ENCODE measurements around the gene SNX20. TPM values are rescaled to one million over a fixed set of nuclear protein-coding genes. Genes with fewer than 3 reads are reported as not detected.

SNX20 gene
- total and polyA plus RNA-seq, 7 experiments from 2014 or later = 32.4 to 96.1 (median 70.8) TPM

DNA sequence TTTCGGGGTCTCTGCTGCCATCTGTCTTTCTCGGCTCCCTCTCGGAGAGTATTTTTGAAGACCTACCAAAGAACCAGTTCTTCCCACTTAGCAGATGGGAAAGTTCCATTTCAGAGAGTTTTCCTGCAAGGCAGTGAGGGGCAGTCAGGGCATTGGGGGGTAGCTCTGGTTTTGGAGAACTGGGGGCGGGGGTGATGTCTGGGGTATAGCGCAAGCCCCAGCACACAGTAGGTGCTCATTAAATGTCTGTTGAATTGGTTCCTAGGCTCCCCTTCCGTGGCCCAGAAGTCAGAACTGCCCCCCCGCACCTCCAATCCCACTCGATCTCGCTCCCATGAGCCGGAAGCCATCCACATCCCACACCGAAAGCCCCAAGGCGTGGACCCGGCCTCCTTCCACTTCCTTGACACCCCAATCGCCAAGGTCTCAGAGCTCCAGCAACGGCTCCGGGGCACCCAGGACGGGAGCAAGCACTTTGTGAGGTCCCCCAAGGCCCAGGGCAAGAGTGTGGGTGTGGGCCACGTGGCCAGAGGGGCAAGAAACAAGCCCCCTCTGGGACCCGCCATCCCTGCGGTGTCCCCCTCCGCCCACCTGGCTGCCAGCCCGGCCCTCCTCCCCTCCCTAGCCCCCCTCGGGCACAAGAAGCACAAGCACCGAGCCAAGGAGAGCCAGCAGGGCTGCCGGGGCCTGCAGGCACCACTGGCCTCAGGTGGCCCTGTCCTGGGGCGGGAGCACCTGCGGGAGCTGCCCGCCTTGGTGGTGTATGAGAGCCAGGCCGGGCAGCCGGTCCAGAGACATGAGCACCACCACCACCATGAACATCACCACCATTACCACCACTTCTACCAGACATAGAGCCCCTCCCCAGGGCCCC lies 47.9 kb downstream of the SNX20 start:
- H3K36me3 ChIP-seq (ENCODE audit: control insufficient read depth in 2 of 3, insufficient read depth in 3 of 3, low read length in 3 of 3) = peaks cover 0 to 40% (median 0%) of the 10 kb centered on the region in 3 experiments
- H3K4me3 ChIP-seq (ENCODE audit: low read length) = no peak overlapping the region
- no peak for DNase-seq
- H3K27ac Mint-ChIP-seq = no peak overlapping the region
- H3K27me3 Mint-ChIP-seq = no peaks in the 10 kb centered on the region
- POLR2A ChIA-PET = no interaction called here
- no peaks in the 10 kb centered on the region for H3K9me3 Mint-ChIP-seq
- H3K27ac ChIP-seq (ENCODE audit: low read depth, low read length) = no peak overlapping the region
- H3K36me3 Mint-ChIP-seq = peaks cover 0 to 30% (median 13%) of the 10 kb centered on the region in 5 donors
- CTCF ChIA-PET = no interaction called here
- intact Hi-C loops (cut with micrococcal nuclease) = no loop called here
- peaks cover 0 to 13% (median 8%) of the 10 kb centered on the region in 7 donors for H3K4me1 Mint-ChIP-seq
- H3K9me3 ChIP-seq (ENCODE audit: control insufficient read depth in 2 of 3, low read length in 3 of 3) = no peaks in the 10 kb centered on the region
- ATAC-seq = no peak
- no peak overlapping the region for H3K4me3 Mint-ChIP-seq
- no peaks in the 10 kb centered on the region for H3K4me1 ChIP-seq (ENCODE audit: control insufficient read depth in 2 of 2, insufficient read depth in 2 of 2, low read length in 2 of 2)
- no peaks in the 10 kb centered on the region for H3K27me3 ChIP-seq (ENCODE audit: control insufficient read depth in 2 of 2, insufficient read depth in 2 of 2, low read length in 2 of 2)

- no peaks in the 10 kb centered on the region for H3K27me3 Mint-ChIP-seq
Observed at GRCh38 chr16:50631985-50632576, 49.0 kb downstream of the SNX20 start.

DNA sequence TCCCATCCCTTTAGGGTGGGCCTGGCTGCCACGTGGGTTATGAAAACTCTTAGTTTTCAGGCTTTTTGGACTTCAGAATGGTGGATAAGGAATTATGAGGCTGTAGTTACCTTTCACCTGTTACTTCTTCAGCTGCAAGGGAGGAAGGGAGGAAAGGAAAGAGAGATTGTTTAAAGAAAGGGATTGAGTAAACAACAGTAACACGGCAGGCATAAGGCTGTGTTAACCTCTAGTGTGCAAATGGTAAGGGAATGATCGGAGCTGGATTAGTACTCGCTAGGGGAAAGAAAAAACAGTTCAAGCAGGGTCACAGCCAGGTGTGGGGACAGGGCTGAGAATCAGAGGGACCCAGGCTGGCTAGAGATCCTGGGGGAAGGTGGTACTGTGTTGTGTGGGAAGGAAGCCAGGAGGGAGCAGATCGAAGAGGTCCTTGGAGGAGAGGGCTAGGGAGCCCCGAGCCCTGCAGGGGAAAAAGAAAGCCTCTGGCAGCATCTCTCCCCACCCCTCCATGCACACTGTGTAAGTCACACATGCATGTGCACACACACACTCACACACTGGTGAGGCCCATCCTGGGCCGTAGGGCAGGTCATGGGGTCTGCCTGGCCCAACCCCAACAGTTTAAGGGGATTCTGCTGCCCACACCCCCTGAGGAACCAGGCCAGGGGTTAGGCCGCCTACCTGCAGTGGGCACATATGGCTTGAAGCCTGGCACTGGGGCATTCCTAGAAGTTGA lies 49.7 kb downstream of the SNX20 start:
- H3K4me3 Mint-ChIP-seq = no peak overlapping the region
- H3K36me3 ChIP-seq (ENCODE audit: control insufficient read depth in 2 of 3, insufficient read depth in 3 of 3, low read length in 3 of 3) = peaks cover 0 to 40% (median 0%) of the 10 kb centered on the region in 3 experiments
- peaks cover 0 to 15% of the 10 kb centered on the region in 2 donors for H3K4me1 ChIP-seq (ENCODE audit: control insufficient read depth in 2 of 2, insufficient read depth in 2 of 2, low read length in 2 of 2)
- H3K4me1 Mint-ChIP-seq = peaks cover 15 to 24% (median 20%) of the 10 kb centered on the region in 7 donors
- intact Hi-C loops (cut with micrococcal nuclease) = no loop called here
- no peaks in the 10 kb centered on the region for H3K27me3 Mint-ChIP-seq
- ChIA-PET POLR2A (no interaction called here), CTCF (no interaction called here)
- peaks cover 0 to 30% (median 13%) of the 10 kb centered on the region in 5 donors for H3K36me3 Mint-ChIP-seq
- no peak overlapping the region for H3K27ac ChIP-seq (ENCODE audit: low read depth, low read length)
- H3K27me3 ChIP-seq (ENCODE audit: control insufficient read depth in 2 of 2, insufficient read depth in 2 of 2, low read length in 2 of 2) = no peaks in the 10 kb centered on the region
- peak overlapping the region in 1 of 9 donors; percentile 33 for H3K27ac Mint-ChIP-seq
- H3K9me3 ChIP-seq (ENCODE audit: control insufficient read depth in 2 of 3, low read length in 3 of 3) = no peaks in the 10 kb centered on the region
- no peak overlapping the region for H3K4me3 ChIP-seq (ENCODE audit: low read length)
- ATAC-seq (no peak), DNase-seq (no peak)
- no peaks in the 10 kb centered on the region for H3K9me3 Mint-ChIP-seq

More at GRCh38 chr16:50631985-50632576, 49.0 kb downstream of the SNX20 start:
- no peak for DNase-seq
- H3K4me1 Mint-ChIP-seq = peaks cover 10 to 23% (median 14%) of the 10 kb centered on the region in 7 donors
- no peak overlapping the region for H3K4me3 Mint-ChIP-seq
- H3K9me3 Mint-ChIP-seq = no peaks in the 10 kb centered on the region
- peaks cover 0 to 9% of the 10 kb centered on the region in 2 donors for H3K4me1 ChIP-seq (ENCODE audit: control insufficient read depth in 2 of 2, insufficient read depth in 2 of 2, low read length in 2 of 2)
- no peak for ATAC-seq
- peaks cover 0 to 30% (median 13%) of the 10 kb centered on the region in 5 donors for H3K36me3 Mint-ChIP-seq
- no peak overlapping the region for H3K27ac ChIP-seq (ENCODE audit: low read depth, low read length)
- no peak overlapping the region for H3K27ac Mint-ChIP-seq
- peaks cover 0 to 40% (median 0%) of the 10 kb centered on the region in 3 experiments for H3K36me3 ChIP-seq (ENCODE audit: control insufficient read depth in 2 of 3, insufficient read depth in 3 of 3, low read length in 3 of 3)
- H3K4me3 ChIP-seq (ENCODE audit: low read length) = no peak overlapping the region
- POLR2A ChIA-PET = no interaction called here
- CTCF ChIA-PET = no interaction called here
- intact Hi-C loops (cut with micrococcal nuclease) = no loop called here
- no peaks in the 10 kb centered on the region for H3K27me3 ChIP-seq (ENCODE audit: control insufficient read depth in 2 of 2, insufficient read depth in 2 of 2, low read length in 2 of 2)
- H3K9me3 ChIP-seq (ENCODE audit: control insufficient read depth in 2 of 3, low read length in 3 of 3) = no peaks in the 10 kb centered on the region

GRCh38 chr16:50630394-50631020 lies 50.6 kb downstream of the SNX20 start:
- Mint-ChIP-seq H3K36me3 (peaks cover 0 to 30% (median 13%) of the 10 kb centered on the region in 5 donors), H3K9me3 (no peaks in the 10 kb centered on the region), H3K27ac (no peak overlapping the region), H3K27me3 (no peaks in the 10 kb centered on the region), H3K4me1 (peaks cover 17 to 26% (median 22%) of the 10 kb centered on the region in 7 donors), H3K4me3 (no peak overlapping the region)
- H3K4me3 ChIP-seq (ENCODE audit: low read length) = no peak overlapping the region
- H3K27ac ChIP-seq (ENCODE audit: low read depth, low read length) = no peak overlapping the region
- H3K9me3 ChIP-seq (ENCODE audit: control insufficient read depth in 2 of 3, low read length in 3 of 3) = no peaks in the 10 kb centered on the region
- H3K4me1 ChIP-seq (ENCODE audit: control insufficient read depth in 2 of 2, insufficient read depth in 2 of 2, low read length in 2 of 2) = peaks cover 0 to 21% of the 10 kb centered on the region in 2 donors
- no peak for DNase-seq
- H3K36me3 ChIP-seq (ENCODE audit: control insufficient read depth in 2 of 3, insufficient read depth in 3 of 3, low read length in 3 of 3) = peaks cover 0 to 40% (median 0%) of the 10 kb centered on the region in 3 experiments
- CTCF ChIA-PET = no interaction called here
- POLR2A ChIA-PET = no interaction called here
- no peaks in the 10 kb centered on the region for H3K27me3 ChIP-seq (ENCODE audit: control insufficient read depth in 2 of 2, insufficient read depth in 2 of 2, low read length in 2 of 2)
- ATAC-seq = no peak
- intact Hi-C loops (cut with micrococcal nuclease) = no loop called here

GRCh38 chr16:50629334-50629733 lies 51.8 kb downstream of the SNX20 start:
- intact Hi-C loops (cut with micrococcal nuclease) = loop anchor here in 1 of 2 donors (5.0 kb wide), 1 partner anchor 362 kb away; the partner anchor contains the start of gene ADCY7
- peaks cover 0 to 38% (median 0%) of the 10 kb centered on the region in 3 experiments for H3K36me3 ChIP-seq (ENCODE audit: control insufficient read depth in 2 of 3, insufficient read depth in 3 of 3, low read length in 3 of 3)
- Mint-ChIP-seq H3K4me3 (no peak overlapping the region), H3K27me3 (no peaks in the 10 kb centered on the region), H3K9me3 (no peaks in the 10 kb centered on the region), H3K36me3 (peaks cover 0 to 28% (median 11%) of the 10 kb centered on the region in 5 donors), H3K27ac (peak overlapping the region in 2 of 9 donors; percentile 21 to 41), H3K4me1 (peaks cover 17 to 32% (median 25%) of the 10 kb centered on the region in 7 donors)
- H3K27me3 ChIP-seq (ENCODE audit: control insufficient read depth in 2 of 2, insufficient read depth in 2 of 2, low read length in 2 of 2) = no peaks in the 10 kb centered on the region
- DNase-seq = no peak
- peaks cover 0 to 26% of the 10 kb centered on the region in 2 donors for H3K4me1 ChIP-seq (ENCODE audit: control insufficient read depth in 2 of 2, insufficient read depth in 2 of 2, low read length in 2 of 2)
- H3K4me3 ChIP-seq (ENCODE audit: low read length) = no peak overlapping the region
- ATAC-seq = no peak
- ChIA-PET POLR2A (interaction anchor here (0.9 kb wide), 1 partner anchor 18 kb away, joined by 7 read pairs; no protein-coding TSS in a partner anchor), CTCF (no interaction called here)
- H3K27ac ChIP-seq (ENCODE audit: low read depth, low read length) = no peak overlapping the region
- H3K9me3 ChIP-seq (ENCODE audit: control insufficient read depth in 2 of 3, low read length in 3 of 3) = no peaks in the 10 kb centered on the region
